ENCODE data around the gene PTPN4.
"Not testable (repeated sequence)": the region's sequence is repeated elsewhere in the genome, so short reads cannot be mapped to it uniquely, and the experiment has no call there.

DNA sequence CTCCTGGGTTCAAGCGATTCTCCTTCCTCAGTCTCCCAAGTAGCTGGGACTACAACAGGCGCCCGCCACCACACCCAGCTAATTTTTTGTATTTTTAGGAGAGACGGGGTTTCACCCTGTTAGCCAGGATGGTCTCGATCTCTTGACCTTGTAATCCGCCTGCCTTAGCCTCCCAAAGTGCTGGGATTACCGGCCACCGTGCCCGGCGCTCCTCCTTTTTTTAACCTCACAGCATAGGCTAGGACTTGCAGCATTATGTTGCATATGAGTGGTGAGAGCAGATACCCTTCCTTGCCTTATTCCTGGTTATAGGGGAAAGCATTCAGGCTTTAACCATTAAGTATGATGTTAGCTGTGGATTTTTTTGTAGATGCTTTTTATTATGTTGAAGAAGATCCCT, 42.3 kb downstream of the PTPN4 start:
- TF ChIP-seq, protein P1, sequence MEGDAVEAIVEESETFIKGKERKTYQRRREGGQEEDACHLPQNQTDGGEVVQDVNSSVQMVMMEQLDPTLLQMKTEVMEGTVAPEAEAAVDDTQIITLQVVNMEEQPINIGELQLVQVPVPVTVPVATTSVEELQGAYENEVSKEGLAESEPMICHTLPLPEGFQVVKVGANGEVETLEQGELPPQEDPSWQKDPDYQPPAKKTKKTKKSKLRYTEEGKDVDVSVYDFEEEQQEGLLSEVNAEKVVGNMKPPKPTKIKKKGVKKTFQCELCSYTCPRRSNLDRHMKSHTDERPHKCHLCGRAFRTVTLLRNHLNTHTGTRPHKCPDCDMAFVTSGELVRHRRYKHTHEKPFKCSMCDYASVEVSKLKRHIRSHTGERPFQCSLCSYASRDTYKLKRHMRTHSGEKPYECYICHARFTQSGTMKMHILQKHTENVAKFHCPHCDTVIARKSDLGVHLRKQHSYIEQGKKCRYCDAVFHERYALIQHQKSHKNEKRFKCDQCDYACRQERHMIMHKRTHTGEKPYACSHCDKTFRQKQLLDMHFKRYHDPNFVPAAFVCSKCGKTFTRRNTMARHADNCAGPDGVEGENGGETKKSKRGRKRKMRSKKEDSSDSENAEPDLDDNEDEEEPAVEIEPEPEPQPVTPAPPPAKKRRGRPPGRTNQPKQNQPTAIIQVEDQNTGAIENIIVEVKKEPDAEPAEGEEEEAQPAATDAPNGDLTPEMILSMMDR (IDR thresholded peaks at IDR 0.05): not testable (repeated sequence)
- not testable (repeated sequence) for TF ChIP-seq EP300 (IDR thresholded peaks at IDR 0.05)

Data from ovary (tissue), 3 donors.